Measurements from ENCODE around the gene ZNF414. TPM values are rescaled to one million over a fixed set of nuclear protein-coding genes. Genes with fewer than 3 reads are reported as not detected.
"Not testable (repeated sequence)": the region's sequence is repeated elsewhere in the genome, so short reads cannot be mapped to it uniquely, and the experiment has no call there.

The ZNF414 gene, protein sequence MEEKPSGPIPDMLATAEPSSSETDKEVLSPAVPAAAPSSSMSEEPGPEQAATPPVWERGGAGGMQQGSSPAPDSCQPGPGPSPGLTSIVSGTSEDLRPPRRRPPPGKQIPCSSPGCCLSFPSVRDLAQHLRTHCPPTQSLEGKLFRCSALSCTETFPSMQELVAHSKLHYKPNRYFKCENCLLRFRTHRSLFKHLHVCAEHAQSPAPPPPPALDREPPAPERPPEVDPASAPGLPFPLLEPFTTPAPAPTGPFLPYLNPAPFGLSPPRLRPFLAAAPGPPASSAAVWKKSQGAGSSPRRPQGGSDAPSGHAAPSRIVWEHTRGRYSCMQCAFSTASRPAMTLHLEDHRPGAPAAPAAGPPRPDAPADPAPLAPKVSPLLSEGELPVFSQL
- 10 to 100 TPM; 15.5 to 16.8 TPM for total RNA-seq

- Mint-ChIP-seq H3K4me3 (peak within 1 kb of the TSS; percentile 91), H3K4me1 (ENCODE audit: low read depth in 2 of 2) (peaks cover 42 to 46% of the 10 kb centered on the region in 2 donors), H3K27ac (peak within 1 kb of the TSS; percentile 93 to 96), H3K27me3 (no peaks in the 10 kb centered on the region), H3K36me3 (no peaks in the 10 kb centered on the region), H3K9me3 (no peaks in the 10 kb centered on the region)
- DNase-seq (ENCODE audit: low spot score) (peak; percentile 94), ATAC-seq (peak; percentile 92 to 94)
Measured at GRCh38 chr19:8513687-8514504, at the start of gene ZNF414. ZNF414 (minus strand) TSS chr19:8514167; CDS start chr19:8514046, 121 bp downstream.

- Mint-ChIP-seq H3K9me3 (no peaks in the 10 kb centered on the region), H3K4me3 (peak overlapping the region; percentile 9), H3K27me3 (no peaks in the 10 kb centered on the region), H3K36me3 (no peaks in the 10 kb centered on the region), H3K4me1 (ENCODE audit: low read depth in 2 of 2) (peaks cover 52% of the 10 kb centered on the region in 2 donors), H3K27ac (peak overlapping the region; percentile 85 to 95)
- no peak for DNase-seq (ENCODE audit: low spot score)
- ATAC-seq: no peak
Measured at GRCh38 chr19:8561075-8561764, 47.3 kb upstream of the ZNF414 start.

GRCh38 chr19:8558325-8558724, 44.4 kb upstream of the ZNF414 start:
- Mint-ChIP-seq H3K27me3 (no peaks in the 10 kb centered on the region), H3K36me3 (peaks cover 7% of the 10 kb centered on the region), H3K9me3 (no peaks in the 10 kb centered on the region), H3K27ac (peak overlapping the region; percentile 91 to 99), H3K4me3 (peak overlapping the region; percentile 53), H3K4me1 (ENCODE audit: low read depth in 2 of 2) (peaks cover 33 to 39% of the 10 kb centered on the region in 2 donors)
- no peak for ATAC-seq
- no peak for DNase-seq (ENCODE audit: low spot score)

DNA sequence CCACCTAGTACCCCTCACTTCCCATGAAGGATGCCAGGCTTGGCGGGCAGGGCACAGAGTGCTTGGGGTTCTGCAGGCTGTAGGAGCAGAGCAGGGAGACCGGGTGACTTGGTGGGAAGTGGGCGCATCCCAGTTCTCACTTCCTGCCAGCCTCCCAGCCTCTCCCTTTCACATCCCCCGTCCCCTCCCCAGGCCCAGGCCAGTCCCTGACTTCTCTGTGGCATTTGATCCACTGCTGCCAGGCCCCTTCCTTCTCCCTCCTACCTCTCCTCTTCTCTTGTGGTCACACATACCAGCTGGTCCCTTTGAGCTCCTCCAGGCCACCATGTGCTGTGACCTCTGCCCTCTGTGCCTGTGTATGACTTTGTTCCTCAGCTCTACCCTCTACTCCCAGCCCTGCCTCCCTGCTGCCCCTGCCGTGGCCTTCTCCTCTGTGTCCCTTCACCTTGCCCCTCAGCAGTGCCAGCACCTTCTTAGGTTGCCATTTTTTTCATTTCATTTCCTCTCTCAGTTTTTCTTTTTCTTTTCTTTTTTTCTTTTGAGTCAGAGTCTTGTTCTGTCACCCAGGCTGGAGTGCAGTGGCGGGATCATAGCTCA, 43.8 kb upstream of the ZNF414 start:
- peak; percentile 59 to 61 for ATAC-seq
- peak overlapping the region; percentile 53 for H3K4me3 Mint-ChIP-seq

GRCh38 chr19:8553729-8554128, 39.8 kb upstream of the ZNF414 start:
- DNase-seq (ENCODE audit: low spot score); H3K27me3 Mint-ChIP-seq; ATAC-seq; H3K4me3 Mint-ChIP-seq; H3K9me3 Mint-ChIP-seq: not testable (repeated sequence)
- peak overlapping the region; percentile 64 to 82 for H3K27ac Mint-ChIP-seq
- H3K4me1 Mint-ChIP-seq (ENCODE audit: low read depth in 2 of 2): peaks cover 24 to 28% of the 10 kb centered on the region in 2 donors
- peaks cover 19% of the 10 kb centered on the region for H3K36me3 Mint-ChIP-seq

More for the DNA sequence above, 43.8 kb upstream of the ZNF414 start:
- DNase-seq (ENCODE audit: low spot score): no peak
- Mint-ChIP-seq H3K4me1 (ENCODE audit: low read depth in 2 of 2) (peaks cover 32 to 36% of the 10 kb centered on the region in 2 donors), H3K9me3 (no peaks in the 10 kb centered on the region), H3K36me3 (peaks cover 11% of the 10 kb centered on the region), H3K27me3 (no peaks in the 10 kb centered on the region), H3K27ac (peak overlapping the region; percentile 91 to 99)

- DNase-seq (ENCODE audit: low spot score) (no peak), ATAC-seq (no peak)
- H3K4me1 Mint-ChIP-seq (ENCODE audit: low read depth in 2 of 2): peaks cover 23 to 25% of the 10 kb centered on the region in 2 donors
- H3K4me3 Mint-ChIP-seq: no peak overlapping the region
- peaks cover 19% of the 10 kb centered on the region for H3K36me3 Mint-ChIP-seq
- H3K27ac Mint-ChIP-seq: peak overlapping the region; percentile 31 to 39
- no peaks in the 10 kb centered on the region for H3K27me3 Mint-ChIP-seq
- H3K9me3 Mint-ChIP-seq: no peaks in the 10 kb centered on the region
Measured at GRCh38 chr19:8552810-8553209, 38.8 kb upstream of the ZNF414 start.

GRCh38 chr19:8550070-8550469, 36.1 kb upstream of the ZNF414 start:
- ATAC-seq (no peak), DNase-seq (ENCODE audit: low spot score) (no peak)
- Mint-ChIP-seq H3K27me3 (no peaks in the 10 kb centered on the region), H3K4me1 (ENCODE audit: low read depth in 2 of 2) (peaks cover 16 to 20% of the 10 kb centered on the region in 2 donors), H3K9me3 (no peaks in the 10 kb centered on the region), H3K4me3 (no peak overlapping the region), H3K36me3 (peaks cover 19% of the 10 kb centered on the region), H3K27ac (peak overlapping the region in 1 of 2 donors; percentile 60)

DNA sequence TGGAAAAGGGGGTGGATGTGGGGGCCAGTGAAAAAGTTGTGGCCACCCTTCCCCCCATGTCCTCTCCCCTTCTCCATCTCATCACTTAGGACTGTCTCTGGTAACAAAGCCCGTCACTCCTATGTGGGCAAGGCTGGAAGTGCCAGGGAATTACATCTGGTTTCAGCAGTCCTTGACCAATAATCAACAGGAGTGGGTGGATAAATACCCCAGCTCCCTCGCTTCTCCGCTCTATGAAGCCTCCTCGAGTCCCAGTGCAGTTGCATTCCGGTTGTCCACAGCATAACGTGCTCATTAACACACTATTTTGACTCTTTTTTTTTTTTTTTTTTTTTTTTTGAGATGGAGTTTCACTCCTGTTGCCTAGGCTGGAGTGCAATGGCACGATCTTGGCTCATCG, 31.8 kb upstream of the ZNF414 start:
- no peaks in the 10 kb centered on the region for H3K27me3 Mint-ChIP-seq
- peaks cover 9 to 15% of the 10 kb centered on the region in 2 donors for H3K4me1 Mint-ChIP-seq (ENCODE audit: low read depth in 2 of 2)
- H3K27ac Mint-ChIP-seq: no peak overlapping the region
- H3K36me3 Mint-ChIP-seq: peaks cover 5% of the 10 kb centered on the region
- ATAC-seq: no peak
- no peak overlapping the region for H3K4me3 Mint-ChIP-seq
- H3K9me3 Mint-ChIP-seq: no peaks in the 10 kb centered on the region
- DNase-seq (ENCODE audit: low spot score): no peak

- H3K4me3 Mint-ChIP-seq: no peak overlapping the region
- H3K27me3 Mint-ChIP-seq: no peaks in the 10 kb centered on the region
- ATAC-seq (no peak), DNase-seq (ENCODE audit: low spot score) (no peak)
- H3K4me1 Mint-ChIP-seq (ENCODE audit: low read depth in 2 of 2): peaks cover 9 to 19% of the 10 kb centered on the region in 2 donors
- H3K9me3 Mint-ChIP-seq: no peaks in the 10 kb centered on the region
- H3K36me3 Mint-ChIP-seq: peaks cover 5% of the 10 kb centered on the region
- no peak overlapping the region for H3K27ac Mint-ChIP-seq
Measured at GRCh38 chr19:8544168-8544567, 30.2 kb upstream of the ZNF414 start.

- H3K9me3 Mint-ChIP-seq: no peaks in the 10 kb centered on the region
- peaks cover 16% of the 10 kb centered on the region for H3K36me3 Mint-ChIP-seq
Measured at GRCh38 chr19:8539621-8540149, 25.7 kb upstream of the ZNF414 start.

DNA sequence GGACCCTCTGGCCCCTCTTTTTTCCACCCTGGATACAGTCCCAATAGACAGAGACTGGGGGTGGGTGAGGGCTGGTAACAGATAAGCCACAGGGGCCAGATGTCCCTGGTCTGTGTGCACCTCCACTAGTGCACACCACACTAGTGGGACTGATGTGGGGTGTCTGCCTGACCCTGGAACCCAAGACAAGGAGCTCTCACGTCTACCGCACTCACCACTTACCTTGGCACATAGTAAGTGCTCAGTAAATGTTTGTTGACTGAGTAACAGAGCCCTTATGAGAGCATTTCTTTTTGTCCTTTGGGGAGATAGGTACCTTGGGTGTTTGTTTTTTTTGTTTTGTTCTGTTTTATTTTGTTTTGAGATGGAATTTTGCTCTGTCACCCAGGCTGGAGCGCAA, 23.1 kb upstream of the ZNF414 start:
- ATAC-seq (no peak), DNase-seq (ENCODE audit: low spot score) (no peak)
- Mint-ChIP-seq H3K9me3 (no peaks in the 10 kb centered on the region), H3K36me3 (peaks cover 11% of the 10 kb centered on the region), H3K4me3 (no peak overlapping the region), H3K27me3 (no peaks in the 10 kb centered on the region), H3K4me1 (ENCODE audit: low read depth in 2 of 2) (peaks cover 0 to 13% of the 10 kb centered on the region in 2 donors), H3K27ac (peak overlapping the region in 1 of 2 donors; percentile 58)

More at GRCh38 chr19:8539621-8540149, 25.7 kb upstream of the ZNF414 start:
- ATAC-seq (no peak), DNase-seq (ENCODE audit: low spot score) (no peak)
- Mint-ChIP-seq H3K27ac (peak overlapping the region; percentile 51 to 90), H3K4me3 (no peak overlapping the region), H3K4me1 (ENCODE audit: low read depth in 2 of 2) (peaks cover 0 to 17% of the 10 kb centered on the region in 2 donors), H3K27me3 (no peaks in the 10 kb centered on the region)

DNA sequence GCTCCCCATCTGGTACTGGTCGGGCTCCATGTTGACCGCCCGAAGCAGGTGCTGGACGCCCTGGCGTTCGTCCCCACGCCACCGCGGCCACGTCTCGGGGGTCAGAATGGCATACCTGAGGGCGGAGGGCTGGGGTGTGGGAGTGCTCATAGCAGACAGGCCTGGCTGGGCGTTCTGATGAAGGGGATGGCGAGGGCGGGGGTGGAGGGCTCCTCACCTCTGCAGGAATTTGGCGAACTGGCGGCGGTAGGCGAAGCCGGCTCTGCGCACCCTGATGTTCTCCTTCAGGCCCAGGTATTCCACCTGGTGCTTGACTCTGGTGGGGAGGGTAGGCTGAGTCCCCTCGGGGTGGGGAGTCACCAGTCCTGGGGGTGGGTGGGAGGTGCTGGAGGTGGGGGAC, 22.3 kb upstream of the ZNF414 start:
- ATAC-seq: no peak
- no peak for DNase-seq (ENCODE audit: low spot score)
- peaks cover 0 to 11% of the 10 kb centered on the region in 2 donors for H3K4me1 Mint-ChIP-seq (ENCODE audit: low read depth in 2 of 2)
- H3K27ac Mint-ChIP-seq: peak overlapping the region; percentile 7 to 38
- no peaks in the 10 kb centered on the region for H3K27me3 Mint-ChIP-seq
- peaks cover 11% of the 10 kb centered on the region for H3K36me3 Mint-ChIP-seq
- no peaks in the 10 kb centered on the region for H3K9me3 Mint-ChIP-seq
- H3K4me3 Mint-ChIP-seq: no peak overlapping the region

DNA sequence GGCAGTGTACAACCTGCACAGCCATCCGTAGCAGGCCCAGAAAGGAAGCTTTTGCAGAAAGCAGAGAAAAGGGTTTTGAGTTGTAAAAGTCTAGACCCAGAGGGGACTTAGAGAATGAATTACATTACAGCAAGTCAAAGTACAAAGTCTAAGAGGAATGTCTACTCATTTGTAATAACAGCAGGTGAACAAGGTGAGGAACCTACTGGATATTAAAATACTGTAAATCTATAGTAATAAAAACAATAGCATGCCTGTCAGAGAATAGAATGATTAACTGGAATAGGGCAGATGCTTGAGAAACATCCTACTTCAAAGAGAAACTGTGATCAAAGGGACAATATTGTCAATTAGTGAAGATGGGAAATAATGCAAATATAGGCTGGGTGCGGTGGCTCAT, 18.3 kb upstream of the ZNF414 start:
- DNase-seq (ENCODE audit: low spot score) (no peak), ATAC-seq (no peak)
- Mint-ChIP-seq H3K4me3 (no peak overlapping the region), H3K36me3 (peaks cover 31% of the 10 kb centered on the region), H3K9me3 (no peaks in the 10 kb centered on the region), H3K27ac (peak overlapping the region; percentile 47 to 67), H3K27me3 (no peaks in the 10 kb centered on the region), H3K4me1 (ENCODE audit: low read depth in 2 of 2) (peaks cover 11 to 20% of the 10 kb centered on the region in 2 donors)

Measured in natural killer cell treated with Interleukin-12 subunit alpha and Interleukin-12 subunit beta and Interleukin-15 and Interleukin-18, amount 100 ng/mL, for 72 hours (primary cell).